ENCODE results near the gene SOD3. TPM values are rescaled to one million over a fixed set of nuclear protein-coding genes. Genes with fewer than 3 reads are reported as not detected.

SOD3 gene
- total and polyA plus RNA-seq, 10 donors: 4.0 to 28.8 (median 14.4) TPM

- no peak for DNase-seq
- intact Hi-C loops (cut with DNase I; ENCODE audit: low total_unique reads): no loop called here
- no peak overlapping the region for H3K4me3 ChIP-seq
- no peak for TF ChIP-seq POLR2AphosphoS5 (IDR thresholded peaks at IDR 0.05)
- TF ChIP-seq CTCF (IDR thresholded peaks at IDR 0.05 in 8 of 11, conservative IDR thresholded peaks at IDR 0.05 in 3 of 11): no peak
- TF ChIP-seq POLR2A (IDR thresholded peaks at IDR 0.05): no peak
- no peaks in the 10 kb centered on the region for H3K4me1 ChIP-seq
- H3K9me3 ChIP-seq: no peaks in the 10 kb centered on the region
- no peak overlapping the region for H3K27ac ChIP-seq
- no peaks in the 10 kb centered on the region for H3K27me3 ChIP-seq (replicated peaks in 1 of 7)
- WGBS, 5 donors: 94 to 97% (median 95%) methylated on average over 8 of the region's 8 CpGs
- no peaks in the 10 kb centered on the region for H3K36me3 ChIP-seq
These were observed 49.8 kb downstream of the SOD3 start for GRCh38 chr4:24845132-24845531.

DNA sequence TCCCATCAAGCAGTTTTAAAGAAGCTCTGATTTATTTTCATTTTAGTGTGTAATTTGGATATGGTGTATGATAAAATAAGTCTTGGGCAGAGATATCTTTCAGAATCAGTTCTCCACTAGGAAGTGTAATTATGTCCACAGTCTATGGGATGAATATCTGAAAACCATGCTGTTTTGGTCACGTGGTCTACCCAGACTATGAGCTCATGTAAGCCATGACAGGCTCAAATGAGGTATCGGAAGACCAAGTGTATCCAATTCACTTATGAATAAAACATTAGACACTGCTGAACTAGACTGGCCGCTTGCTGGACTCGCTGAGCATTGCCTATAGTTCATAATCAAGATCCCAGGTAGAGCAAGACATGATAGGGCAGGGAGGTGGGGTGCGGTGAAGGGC, 50.5 kb downstream of the SOD3 start:
- no peak overlapping the region for H3K27ac ChIP-seq
- H3K9me3 ChIP-seq: no peaks in the 10 kb centered on the region
- 88 to 97% (median 90%) methylated on average over 5 of the region's 5 CpGs for WGBS, 5 donors
- no peaks in the 10 kb centered on the region for H3K27me3 ChIP-seq (replicated peaks in 1 of 7)
- intact Hi-C loops (cut with DNase I; ENCODE audit: low total_unique reads): no loop called here
- no peak overlapping the region for H3K4me3 ChIP-seq
- DNase-seq: no peak
- H3K36me3 ChIP-seq: no peaks in the 10 kb centered on the region
- no peak for TF ChIP-seq CTCF (IDR thresholded peaks at IDR 0.05 in 8 of 11, conservative IDR thresholded peaks at IDR 0.05 in 3 of 11)
- TF ChIP-seq POLR2A (IDR thresholded peaks at IDR 0.05): no peak
- no peak for TF ChIP-seq POLR2AphosphoS5 (IDR thresholded peaks at IDR 0.05)
- no peaks in the 10 kb centered on the region for H3K4me1 ChIP-seq

GRCh38 chr4:24846716-24847115, 51.3 kb downstream of the SOD3 start:
- TF ChIP-seq POLR2AphosphoS5 (IDR thresholded peaks at IDR 0.05) (no peak), CTCF (IDR thresholded peaks at IDR 0.05 in 8 of 11, conservative IDR thresholded peaks at IDR 0.05 in 3 of 11) (no peak), POLR2A (IDR thresholded peaks at IDR 0.05) (no peak)
- no peaks in the 10 kb centered on the region for H3K36me3 ChIP-seq
- no peaks in the 10 kb centered on the region for H3K4me1 ChIP-seq
- no peak for DNase-seq
- intact Hi-C loops (cut with DNase I; ENCODE audit: low total_unique reads): no loop called here
- H3K27ac ChIP-seq: no peak overlapping the region
- no peaks in the 10 kb centered on the region for H3K9me3 ChIP-seq
- WGBS, 5 donors: 92 to 97% (median 96%) methylated on average over 5 of the region's 5 CpGs
- H3K4me3 ChIP-seq: no peak overlapping the region
- no peaks in the 10 kb centered on the region for H3K27me3 ChIP-seq (replicated peaks in 1 of 7)

DNA sequence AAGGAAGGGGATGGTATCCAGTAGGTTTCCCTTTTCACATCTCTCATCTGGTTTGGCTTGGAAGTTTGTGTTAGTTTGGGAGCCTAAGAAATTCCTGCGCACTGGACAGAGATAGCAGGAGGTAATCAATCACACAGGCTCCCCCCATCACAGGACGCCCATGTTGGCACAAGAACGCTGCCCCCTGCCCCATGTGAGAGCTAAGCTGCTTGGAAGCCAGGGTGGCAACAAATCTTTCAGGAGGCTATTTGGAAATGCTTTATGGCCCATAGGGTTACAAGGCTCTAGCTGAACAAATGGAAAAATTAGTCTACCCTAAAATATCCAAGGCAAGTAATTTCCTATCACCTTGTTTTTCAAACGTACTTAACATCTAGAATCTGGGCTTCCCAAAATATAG, 54.0 kb downstream of the SOD3 start:
- H3K27ac ChIP-seq: no peak overlapping the region
- no peak overlapping the region for H3K4me3 ChIP-seq
- H3K27me3 ChIP-seq (replicated peaks in 1 of 7): no peaks in the 10 kb centered on the region
- WGBS, 5 donors: 76 to 92% (median 86%) methylated on average over 4 of the region's 4 CpGs
- H3K9me3 ChIP-seq: no peaks in the 10 kb centered on the region
- no peak for TF ChIP-seq CTCF (IDR thresholded peaks at IDR 0.05 in 8 of 11, conservative IDR thresholded peaks at IDR 0.05 in 3 of 11)
- no peak for TF ChIP-seq POLR2A (IDR thresholded peaks at IDR 0.05)
- TF ChIP-seq POLR2AphosphoS5 (IDR thresholded peaks at IDR 0.05): no peak
- H3K36me3 ChIP-seq: no peaks in the 10 kb centered on the region
- intact Hi-C loops (cut with DNase I; ENCODE audit: low total_unique reads): no loop called here
- no peak for DNase-seq
- no peaks in the 10 kb centered on the region for H3K4me1 ChIP-seq

All from spleen (tissue), 11 donors.